Brain pericyte (primary cell): ENCODE data around the gene SLC12A8.
"Not testable (repeated sequence)": the region's sequence is repeated elsewhere in the genome, so short reads cannot be mapped to it uniquely, and the experiment has no call there.

Source experiments
- DNase-seq: peaks from one replicate; pipeline ENCODE4 v3.0.0-alpha.2; 2012; ENCODE audit warnings: low read depth, low spot score

The SLC12A8 gene

DNA sequence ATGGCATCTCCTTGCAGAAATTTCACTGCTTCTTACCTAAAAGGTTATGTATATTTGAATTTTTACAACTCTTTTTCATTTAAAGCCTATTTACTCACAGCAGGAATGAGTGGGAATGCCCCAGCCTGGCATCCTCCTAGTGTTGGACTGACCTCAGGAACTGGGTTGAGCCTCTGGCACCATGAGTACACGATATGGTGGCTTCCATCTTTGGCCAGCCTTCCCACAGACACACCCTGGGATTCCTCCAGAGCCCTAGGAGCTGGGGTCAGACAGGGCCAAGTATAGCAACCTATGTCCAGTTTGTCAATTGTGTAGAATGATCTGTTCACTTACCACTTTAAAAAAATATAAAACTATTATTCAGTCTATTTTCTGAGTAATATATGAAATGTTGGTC is 99.6 kb downstream of the SLC12A8 start:
- no peak for DNase-seq

DNA sequence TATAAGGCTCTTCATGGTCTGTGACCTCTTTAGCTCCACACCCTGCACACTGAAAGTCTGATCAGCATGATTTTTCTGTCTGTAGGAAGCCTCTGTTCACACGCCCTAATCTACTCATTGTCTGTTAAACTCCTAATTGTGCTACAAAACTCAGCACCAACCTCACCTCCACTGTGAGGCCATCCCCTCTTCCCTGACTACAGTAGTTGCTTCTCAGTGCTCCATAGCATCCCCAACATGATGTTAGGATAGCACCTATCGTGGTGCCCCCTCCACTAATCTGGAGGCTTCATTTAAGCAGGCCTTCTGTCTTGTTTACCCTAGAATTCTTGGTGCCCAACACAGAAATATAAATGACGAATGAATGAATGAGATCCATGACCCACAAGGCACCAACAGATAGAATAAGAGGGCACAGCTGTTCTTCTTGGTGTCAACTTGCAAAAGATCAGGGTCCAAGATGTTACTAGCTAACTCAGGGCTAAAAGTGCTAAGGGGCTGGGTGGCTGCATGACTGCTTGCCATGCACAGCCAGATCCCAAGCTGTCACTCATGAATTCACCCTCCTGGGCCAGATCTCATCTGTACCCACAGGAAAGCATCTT is 101.6 kb downstream of the SLC12A8 start:
- no peak for DNase-seq

DNA sequence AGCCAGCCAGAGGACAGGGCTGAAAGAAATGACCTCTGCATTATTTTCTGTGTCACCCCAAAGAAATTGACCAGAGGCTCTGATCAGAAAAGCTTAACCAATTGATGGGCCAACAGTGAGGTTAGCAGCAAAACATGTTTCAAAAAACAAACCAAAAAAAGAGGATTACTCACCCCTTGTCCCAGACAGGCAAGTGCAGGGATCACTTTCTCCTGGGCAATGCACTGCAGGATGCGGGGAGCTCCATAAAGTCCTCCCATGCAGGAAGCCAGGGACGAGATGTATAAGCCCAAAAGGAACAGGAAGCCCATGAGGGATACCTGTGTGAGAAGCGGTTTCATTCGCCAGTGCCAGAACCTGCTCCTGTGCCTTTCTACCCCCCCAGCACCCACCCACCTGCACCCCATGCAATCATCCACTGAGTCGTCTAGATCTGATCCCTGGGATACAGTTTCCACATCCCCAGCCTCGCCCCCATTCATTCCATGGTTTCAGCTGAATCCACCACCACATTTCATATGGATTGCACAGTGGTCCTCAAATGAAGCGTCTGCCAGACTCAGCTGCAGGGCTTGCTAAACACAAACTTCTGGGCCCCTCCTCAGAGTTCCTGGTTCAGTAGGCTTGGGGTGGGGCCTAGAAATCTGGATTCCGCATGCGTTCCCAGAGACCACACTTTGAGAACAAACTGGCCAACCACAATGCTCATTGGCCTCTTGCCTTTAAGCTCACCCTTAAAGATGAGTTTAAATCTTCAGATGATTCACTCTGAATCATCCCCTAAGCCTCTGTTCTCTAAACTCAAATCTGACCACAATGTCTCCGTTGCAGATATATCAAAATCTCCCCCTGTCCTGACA is 102.3 kb downstream of the SLC12A8 start:
- no peak for DNase-seq

DNA sequence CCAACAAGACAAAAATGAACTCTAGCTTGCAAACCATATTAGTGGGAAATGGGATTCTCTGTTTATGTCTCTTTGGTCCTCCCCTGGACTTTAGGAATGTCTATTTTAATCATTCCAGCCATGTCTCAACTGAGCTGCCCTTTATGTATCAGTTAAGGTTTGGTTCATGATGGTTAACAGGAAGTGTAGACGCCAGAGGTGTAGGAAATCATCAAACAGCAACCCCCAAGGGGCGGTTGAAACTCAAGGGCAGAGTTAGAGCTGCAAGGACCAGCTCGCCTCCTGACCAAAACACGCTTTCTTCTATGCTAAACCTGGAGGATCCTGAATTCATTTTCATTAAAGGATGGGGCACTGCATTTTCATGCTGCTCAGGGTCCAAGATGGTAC is 103.0 kb downstream of the SLC12A8 start:
- DNase-seq = no peak

DNA sequence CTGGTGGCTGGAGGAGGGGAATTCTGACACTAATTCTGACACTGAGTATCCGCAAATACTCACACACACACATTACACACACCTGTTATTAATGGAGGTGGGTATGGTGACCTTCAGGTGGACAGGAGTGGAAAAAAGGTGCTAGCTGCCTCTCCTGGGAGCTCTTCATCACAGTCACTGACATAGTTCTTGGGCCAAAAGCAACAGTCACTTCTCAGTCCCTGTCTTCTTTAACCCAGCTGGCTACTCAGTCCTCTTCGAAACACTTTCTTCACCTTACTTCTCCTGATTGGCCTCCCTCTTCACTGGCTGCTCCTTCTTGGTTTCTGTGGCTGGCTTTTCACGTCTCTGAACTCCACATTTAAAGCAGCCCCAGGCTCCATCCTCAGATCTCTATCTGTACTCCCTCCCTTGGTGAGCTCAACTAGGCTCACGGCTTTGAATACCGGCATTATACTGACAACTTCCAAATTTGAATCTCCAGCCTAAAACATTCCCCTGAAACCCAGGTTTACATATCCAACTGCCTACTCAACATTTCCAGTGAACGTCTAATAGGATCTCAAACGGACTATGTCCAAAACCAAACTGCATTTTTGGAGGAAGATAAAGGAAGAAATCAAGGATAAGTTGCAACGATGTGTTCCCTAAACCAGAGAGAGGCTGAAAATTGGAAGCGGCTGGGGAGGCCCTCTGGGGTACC is 103.6 kb downstream of the SLC12A8 start:
- no peak for DNase-seq

DNA sequence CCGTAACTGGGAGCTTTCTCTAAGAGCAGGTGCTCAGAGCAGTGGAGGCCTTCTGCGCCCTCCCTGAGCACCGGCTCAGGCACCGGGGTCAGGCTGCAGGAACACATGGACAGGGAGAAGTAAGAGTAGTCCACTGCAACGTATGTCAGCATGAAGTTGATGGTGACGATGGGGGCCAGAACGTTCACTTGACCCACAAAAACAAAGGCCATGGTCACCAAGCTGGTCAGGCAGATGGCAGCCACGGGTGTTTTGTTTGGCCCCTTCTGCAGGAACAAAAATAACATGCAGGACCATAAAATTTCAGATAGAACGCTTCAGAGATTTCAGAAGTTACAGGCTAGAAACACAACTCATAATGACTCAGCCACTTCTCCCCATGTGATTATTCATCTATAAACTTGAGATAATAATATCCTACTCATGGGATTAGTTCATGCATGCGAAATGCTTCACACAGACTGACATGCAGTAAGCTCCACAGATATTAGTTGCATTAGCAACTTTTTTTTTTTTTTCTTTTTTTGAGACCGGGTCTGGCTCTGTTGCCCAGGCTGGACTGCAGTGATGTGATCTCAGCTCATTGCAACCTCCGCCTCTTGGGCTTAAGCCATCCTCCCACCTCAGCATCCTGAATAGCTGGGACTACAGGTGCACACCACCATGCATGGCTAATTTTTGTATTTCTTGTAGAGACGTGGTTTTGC is 104.5 kb downstream of the SLC12A8 start:
- no peak for DNase-seq

DNA sequence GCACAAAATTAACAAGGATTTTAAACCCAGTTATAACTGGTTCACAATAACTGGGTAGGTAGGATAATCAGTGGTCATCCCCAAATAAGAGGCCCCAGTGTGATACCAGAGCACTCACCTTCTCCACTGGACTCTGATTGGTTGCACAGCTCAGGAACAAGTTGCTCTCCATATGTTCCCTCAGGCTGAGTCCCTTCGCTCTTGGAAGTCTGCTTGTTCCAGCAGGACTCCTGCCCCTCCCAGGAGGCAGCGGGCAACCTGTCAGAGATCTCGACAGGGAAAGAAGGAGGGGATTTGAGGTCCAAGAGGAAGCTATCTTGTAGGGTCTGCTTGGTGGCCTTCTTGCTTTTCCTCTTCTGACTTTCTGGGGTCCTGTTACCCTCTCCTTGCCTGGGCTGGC is 105.2 kb downstream of the SLC12A8 start:
- DNase-seq = no peak

DNA sequence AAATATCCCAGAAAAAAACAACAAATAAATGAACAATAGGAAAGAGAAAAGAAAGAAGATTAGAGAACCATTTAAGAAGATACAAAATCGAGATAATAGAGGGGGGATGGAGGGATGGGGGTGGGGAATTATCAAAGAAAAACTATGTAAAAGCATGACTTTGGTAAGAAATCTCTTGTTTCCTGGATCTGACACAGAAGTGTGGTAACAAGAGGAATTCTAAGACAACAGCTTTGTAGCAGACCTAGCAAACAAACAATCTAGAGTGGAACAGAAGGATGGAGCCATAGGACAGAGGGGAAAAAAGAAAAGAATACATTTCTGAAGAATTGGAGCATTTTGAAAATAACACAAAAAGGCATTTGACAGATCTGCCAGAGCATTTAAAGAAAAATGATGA is 107.4 kb downstream of the SLC12A8 start:
- no peak for DNase-seq

DNA sequence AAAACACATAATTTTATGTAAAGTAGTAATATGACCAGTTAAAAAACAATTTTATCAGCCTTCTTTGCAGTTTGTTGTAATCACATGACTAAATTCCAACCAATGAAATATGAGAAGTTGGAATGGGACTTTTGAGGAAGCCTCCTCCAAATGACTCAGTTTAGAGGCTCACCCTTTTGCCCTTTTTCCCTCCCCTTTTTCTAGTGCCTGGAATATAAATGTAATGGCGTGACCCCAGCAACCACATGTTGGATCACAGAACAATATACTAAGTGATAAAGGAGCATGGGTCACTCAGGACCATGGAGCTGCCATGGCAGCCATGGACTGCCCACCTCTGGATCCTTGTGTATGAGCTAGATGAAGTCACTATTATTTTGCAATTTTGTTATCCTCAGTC is 107.9 kb downstream of the SLC12A8 start:
- no peak for DNase-seq

DNA sequence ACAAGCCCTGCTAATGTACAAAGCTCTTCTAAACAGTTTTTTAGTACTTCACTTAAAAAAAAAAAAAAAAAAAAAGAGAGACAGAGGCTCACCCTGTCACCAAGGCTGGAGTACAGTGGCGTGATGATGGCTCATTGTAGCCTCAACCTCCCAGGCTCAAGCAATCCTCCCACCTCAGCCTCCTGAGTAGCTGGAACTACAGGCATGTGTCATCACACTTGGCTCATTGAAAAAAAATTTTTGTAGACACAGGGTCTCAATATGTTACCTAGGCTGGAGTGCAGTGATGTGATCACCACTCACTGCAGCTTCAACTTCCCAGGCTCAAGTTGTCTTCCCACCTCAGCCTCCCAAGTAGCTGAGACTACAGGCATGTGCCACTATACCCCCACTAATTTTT is 109.1 kb downstream of the SLC12A8 start:
- no peak for DNase-seq

DNA sequence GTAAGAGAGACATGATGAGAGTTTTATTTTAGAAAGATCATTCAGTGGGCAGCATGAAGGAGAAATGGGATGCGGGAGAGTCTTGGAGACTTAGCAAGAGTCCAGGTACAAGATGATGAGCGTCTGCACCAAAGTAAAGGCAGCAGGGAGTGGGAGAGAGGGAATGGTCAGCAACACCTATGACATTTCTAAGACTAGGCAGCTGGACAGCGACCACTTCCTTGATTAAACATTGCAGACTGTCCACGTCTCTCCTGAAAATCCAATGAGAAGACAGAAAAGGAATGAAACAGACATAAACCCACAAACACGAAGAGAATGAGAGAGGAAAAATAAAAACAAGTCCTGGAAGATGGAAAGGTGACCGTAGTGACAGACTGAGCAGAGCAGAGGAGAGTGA is 110.1 kb downstream of the SLC12A8 start:
- DNase-seq = no peak

DNA sequence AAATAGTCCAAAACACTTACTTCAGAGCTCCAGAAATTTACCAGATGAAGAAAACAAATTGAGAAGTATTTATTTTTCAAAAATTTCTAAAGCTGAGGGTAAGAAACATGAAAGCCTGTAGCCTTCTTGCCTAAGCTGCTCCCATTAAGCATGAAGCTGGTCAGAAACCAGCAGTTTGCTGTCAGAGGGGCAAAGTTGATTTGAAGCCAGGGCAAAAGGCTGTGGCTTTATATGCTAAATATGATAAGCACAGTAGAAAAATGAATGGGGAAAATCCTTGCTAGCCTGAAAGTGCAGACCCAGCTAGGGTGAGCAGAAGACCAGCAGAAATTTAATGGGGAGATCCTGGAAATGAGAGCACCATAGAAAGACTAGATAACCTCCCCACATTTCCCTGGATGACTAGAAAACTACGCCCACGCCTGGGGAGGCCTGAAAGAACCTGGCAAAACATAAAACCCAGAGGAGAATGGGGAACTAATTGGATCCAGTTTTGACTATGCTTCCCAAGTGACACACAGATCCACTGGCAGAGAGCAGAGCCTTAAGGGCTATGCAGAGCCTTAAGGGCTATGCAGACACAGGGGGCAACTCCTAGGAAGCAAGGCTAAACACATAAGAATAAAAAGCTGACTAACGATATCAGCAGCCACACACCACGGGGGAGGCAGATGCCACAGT is 113.8 kb downstream of the SLC12A8 start:
- no peak for DNase-seq

DNA sequence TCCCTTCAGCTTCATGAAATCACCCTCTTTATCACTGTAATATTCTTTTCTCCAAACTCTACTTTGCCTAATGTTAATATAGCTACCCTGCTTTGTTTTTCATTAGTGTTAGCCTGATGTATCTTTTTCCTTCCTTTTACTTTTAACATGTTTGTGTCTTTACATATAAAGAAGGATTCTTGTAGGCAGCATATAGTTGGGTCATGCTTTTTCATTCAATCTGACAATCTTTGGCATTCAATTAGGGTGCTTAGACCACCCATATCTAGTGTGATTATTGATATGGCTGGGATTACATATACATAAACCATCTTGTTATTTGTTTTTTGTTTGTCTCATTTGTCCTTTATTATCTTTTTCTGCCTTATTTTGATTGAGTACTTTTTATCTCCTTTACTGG is 121.9 kb downstream of the SLC12A8 start:
- DNase-seq = no peak

DNA sequence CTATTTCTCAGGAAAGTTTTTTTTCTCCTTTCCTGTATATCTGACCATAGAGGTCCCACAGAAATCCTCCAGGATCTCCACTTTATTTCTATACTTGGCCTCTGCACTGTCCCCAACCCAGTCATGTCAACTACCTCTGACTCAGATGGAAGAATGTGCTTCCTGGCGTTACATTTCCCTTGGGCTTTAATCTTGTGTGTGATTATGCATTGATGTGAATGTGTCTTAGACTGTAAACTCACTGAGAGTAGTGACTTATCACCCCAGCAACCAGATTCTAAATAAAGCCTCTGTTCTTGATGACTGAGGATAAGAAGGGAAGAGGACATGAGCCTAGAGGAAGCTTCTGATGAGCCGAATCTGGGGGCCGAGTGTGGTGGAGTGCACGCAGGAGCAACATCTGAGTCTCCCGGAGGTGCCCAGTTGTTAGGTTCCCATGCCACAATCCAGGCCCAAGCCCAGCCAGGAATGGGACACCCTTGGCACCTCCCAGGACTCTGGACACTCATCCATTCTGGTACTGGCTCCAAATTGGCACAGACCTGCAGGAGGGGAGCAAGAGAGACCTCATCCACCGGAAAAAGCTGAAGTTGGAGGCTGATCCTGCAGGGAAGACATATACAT is 124.7 kb downstream of the SLC12A8 start:
- DNase-seq = no peak

DNA sequence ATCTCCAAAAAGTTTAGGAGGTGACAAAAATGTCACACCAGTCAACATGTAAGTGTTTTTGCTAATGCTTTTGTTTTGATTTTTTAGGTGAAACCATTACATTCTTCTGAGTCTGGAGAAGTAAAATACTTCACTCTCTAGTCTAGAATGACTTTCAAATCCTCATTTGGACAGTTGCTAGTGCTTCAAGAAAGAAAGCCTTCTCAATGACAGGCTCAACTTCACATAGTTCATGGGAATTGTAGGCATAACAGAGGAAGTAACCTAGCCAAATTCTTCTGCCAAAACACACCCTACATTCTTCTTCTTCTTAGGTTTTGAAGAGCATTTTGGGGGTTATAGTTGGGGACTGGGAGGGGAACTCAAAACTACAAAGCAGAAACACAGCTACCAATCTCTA is 127.4 kb downstream of the SLC12A8 start:
- DNase-seq = no peak

DNA sequence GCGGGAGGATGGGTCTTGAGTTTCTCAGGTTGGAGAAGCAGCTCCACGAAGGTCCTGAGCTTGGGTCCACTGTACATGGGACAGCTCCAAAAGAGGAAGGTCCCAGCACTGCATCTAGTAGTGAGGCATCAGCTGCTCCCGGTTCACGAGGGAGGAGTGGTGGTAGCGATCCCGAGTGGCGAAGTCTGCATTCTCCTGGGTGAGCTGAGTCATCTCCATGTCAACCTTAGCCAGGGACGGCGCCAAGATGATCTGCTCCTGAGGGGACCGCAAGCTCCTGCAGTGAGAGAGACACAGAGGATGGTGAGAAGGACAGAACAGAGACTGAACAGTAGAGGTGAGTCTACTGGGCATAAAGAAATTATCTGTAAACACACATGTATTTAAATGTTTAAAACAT is 128.8 kb downstream of the SLC12A8 start:
- no peak for DNase-seq

DNA sequence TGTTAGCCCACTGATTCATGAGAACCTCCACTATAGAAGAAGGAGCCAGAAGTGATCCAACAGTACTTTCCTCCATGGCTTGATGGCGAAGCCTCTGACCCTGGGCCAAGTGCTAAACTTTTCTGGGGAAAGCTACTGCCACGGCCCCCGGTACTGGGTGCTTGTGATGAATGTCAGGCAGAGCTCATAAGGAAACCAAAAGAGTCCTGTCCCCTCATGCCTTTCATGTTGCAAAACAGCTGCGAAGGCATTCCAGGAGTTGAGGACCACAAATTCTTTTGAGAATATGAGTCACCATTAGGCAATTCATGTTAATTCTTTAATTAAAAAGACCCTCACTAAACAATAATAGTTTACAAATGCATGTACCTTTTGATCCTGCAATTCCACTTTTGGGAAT is 130.2 kb downstream of the SLC12A8 start:
- not testable (repeated sequence) for DNase-seq

DNA sequence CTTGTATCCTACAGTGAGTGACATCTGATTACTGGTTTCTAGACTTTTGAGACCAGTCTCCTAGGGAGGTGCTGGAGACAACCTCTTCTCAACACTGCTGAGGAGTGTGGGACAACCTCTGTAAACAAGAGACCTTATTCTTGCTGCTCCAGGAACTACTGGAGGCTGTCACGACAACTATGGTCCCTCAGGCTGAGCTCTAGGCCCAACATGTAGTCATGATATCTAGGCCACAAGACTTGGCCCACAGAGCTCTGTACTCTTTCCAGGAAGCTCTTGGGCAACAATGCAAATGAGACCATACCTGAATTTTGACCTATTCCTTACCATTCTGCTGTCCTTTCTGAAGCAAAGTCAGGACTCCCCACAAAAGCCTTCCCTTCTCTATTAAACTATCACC is 132.5 kb downstream of the SLC12A8 start:
- no peak for DNase-seq

DNA sequence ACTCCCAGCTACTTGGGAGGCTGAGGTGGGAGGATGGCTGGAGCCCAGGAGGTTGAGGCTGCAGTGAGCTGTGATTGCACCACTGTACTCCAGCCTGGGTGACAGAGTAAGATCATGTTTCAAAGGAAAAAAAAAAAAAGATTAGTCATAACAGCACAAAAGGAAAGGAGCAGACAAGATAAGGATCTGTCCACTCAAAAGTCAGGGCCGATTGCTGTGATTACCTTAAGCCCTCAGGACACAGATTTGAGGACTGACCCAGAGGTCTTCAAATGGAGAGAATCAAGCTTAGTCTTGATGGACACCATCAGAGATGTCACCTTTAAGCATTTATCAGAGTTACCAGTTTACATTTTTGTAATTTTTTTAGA is 132.9 kb downstream of the SLC12A8 start:
- no peak for DNase-seq

DNA sequence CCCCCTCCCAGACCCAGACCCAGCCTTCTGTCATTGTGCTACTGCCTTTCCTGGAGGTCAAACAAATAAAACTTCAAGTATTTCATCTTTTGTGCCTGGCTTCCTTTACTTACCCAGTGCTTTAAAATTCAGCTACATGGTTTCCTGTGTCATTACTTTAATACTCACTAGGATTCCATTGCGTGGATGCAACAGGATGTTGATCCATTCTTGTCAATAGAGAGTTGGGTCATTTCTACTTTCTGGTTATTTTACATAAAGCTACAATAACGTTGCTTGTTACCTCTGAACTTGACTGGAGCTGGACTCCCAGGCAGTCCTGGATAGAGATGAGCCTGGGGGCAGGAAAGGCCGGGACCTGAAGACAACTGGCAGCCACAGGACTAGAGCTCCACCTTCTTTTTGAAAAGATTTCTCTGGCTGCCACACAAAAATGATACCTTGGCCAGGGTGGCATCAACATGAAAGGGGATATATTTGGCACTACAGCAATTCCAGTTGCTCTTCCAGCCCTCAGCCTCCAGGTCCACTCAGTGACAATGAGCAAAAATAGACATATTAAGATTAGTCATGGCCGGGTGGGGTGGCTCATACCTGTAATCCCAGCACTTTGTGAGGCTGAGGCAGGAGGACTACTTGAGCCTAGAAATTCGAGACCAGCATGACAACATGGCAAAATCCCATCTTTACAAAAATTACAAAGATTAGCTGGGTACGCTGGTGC is 133.4 kb downstream of the SLC12A8 start:
- DNase-seq = no peak

DNA sequence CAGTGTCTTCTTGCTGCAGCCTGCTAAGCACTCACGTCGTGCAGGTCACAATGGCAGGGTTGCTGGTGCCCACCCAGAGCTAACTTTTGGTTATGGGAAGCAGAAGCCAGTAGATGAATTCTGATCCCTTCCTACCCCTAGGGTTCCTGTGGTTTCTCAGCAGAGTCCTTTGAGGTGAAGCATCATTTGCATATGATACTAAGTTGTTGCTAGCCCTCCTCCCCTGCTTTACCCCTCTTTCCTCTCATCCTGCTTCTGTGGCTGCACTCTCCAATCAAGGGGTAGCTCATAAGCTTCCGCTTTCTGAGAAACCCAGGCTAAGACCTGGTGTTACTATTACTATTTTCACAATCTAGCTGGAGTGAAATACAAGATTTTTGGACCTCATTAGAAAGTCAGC is 134.7 kb downstream of the SLC12A8 start:
- no peak for DNase-seq
